ENCODE results near the gene ACBD4. TPM values are rescaled to one million over a fixed set of nuclear protein-coding genes. Genes with fewer than 3 reads are reported as not detected.

ACBD4 gene
- total RNA-seq, 1 experiment from 2014 or later = 1.4 TPM

DNA sequence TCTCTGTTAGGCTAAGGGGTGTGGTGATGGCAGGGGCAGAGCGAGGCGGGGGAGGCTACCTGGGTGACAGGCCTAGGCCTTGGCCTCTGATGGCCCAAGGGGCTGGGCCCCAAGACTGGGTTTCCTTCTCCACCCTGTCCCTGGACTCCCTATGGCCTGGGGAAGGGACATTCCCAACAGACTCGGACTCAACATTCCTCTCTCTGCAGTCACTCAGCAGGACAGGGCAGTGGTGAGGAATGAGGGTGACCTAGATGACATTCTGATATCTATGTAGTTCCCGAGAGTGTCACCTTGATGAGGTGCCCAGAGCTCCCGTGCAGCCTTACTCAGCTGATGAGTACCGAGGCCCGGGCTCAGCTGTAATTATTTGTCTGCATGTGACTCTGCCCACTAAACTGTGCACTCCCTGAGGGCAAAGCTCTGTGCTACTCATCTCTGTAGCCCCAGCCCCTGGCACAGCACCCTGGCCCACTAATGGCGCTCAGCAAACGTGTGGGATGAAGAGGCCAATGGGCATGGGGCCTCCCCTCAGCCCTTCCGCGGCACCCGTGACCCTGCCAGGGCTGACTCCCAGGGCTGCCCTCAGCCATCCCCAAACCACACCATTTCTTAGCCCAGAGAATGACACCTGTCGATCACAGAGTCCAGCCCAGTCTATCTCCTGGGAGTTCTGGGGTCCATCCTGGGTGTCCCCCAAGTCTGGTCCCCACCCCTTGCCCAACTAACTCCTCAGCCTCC lies 5.4 kb upstream of the ACBD4 start:
- Histone ChIP-seq H3K27ac (ENCODE audit: low read depth, low read length, poor library complexity, severe bottlenecking) (no peak overlapping the region), H3K4me1 (ENCODE audit: insufficient read depth, low read length, poor library complexity, severe bottlenecking) (no peaks in the 10 kb centered on the region), H3K36me3 (ENCODE audit: insufficient read depth, low read length, poor library complexity, severe bottlenecking) (no peaks in the 10 kb centered on the region), H3K27me3 (replicated peaks; ENCODE audit: insufficient read depth, low read depth, low read length, poor library complexity) (no peaks in the 10 kb centered on the region), H3K9me3 (ENCODE audit: low read depth, low read length, poor library complexity, severe bottlenecking) (no peaks in the 10 kb centered on the region), H3K4me3 (ENCODE audit: low read depth, low read length, poor library complexity, severe bottlenecking) (no peak overlapping the region)
- BruUV-seq (replicated peaks) = no TSS peak
- TF ChIP-seq, protein P1, sequence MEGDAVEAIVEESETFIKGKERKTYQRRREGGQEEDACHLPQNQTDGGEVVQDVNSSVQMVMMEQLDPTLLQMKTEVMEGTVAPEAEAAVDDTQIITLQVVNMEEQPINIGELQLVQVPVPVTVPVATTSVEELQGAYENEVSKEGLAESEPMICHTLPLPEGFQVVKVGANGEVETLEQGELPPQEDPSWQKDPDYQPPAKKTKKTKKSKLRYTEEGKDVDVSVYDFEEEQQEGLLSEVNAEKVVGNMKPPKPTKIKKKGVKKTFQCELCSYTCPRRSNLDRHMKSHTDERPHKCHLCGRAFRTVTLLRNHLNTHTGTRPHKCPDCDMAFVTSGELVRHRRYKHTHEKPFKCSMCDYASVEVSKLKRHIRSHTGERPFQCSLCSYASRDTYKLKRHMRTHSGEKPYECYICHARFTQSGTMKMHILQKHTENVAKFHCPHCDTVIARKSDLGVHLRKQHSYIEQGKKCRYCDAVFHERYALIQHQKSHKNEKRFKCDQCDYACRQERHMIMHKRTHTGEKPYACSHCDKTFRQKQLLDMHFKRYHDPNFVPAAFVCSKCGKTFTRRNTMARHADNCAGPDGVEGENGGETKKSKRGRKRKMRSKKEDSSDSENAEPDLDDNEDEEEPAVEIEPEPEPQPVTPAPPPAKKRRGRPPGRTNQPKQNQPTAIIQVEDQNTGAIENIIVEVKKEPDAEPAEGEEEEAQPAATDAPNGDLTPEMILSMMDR (conservative IDR thresholded peaks at IDR 0.05; ENCODE audit: low read depth, low read length) = no peak
- TF ChIP-seq EZH2 (IDR thresholded peaks at IDR 0.05; ENCODE audit: borderline replicate concordance, low read depth, low read length, poor library complexity, severe bottlenecking) = no peak
- POLR2A ChIA-PET (ENCODE audit: low non-redundant PET) = no interaction called here
- CTCF ChIA-PET = no interaction called here
- intact Hi-C loops (cut with micrococcal nuclease; ENCODE audit: unreplicated experiment) = loop anchor here (5.0 to 10.0 kb wide), 2 partner anchors 255 to 353 kb away; no protein-coding TSS in a partner anchor
- no peak for DNase-seq (ENCODE audit: low spot score)

DNA sequence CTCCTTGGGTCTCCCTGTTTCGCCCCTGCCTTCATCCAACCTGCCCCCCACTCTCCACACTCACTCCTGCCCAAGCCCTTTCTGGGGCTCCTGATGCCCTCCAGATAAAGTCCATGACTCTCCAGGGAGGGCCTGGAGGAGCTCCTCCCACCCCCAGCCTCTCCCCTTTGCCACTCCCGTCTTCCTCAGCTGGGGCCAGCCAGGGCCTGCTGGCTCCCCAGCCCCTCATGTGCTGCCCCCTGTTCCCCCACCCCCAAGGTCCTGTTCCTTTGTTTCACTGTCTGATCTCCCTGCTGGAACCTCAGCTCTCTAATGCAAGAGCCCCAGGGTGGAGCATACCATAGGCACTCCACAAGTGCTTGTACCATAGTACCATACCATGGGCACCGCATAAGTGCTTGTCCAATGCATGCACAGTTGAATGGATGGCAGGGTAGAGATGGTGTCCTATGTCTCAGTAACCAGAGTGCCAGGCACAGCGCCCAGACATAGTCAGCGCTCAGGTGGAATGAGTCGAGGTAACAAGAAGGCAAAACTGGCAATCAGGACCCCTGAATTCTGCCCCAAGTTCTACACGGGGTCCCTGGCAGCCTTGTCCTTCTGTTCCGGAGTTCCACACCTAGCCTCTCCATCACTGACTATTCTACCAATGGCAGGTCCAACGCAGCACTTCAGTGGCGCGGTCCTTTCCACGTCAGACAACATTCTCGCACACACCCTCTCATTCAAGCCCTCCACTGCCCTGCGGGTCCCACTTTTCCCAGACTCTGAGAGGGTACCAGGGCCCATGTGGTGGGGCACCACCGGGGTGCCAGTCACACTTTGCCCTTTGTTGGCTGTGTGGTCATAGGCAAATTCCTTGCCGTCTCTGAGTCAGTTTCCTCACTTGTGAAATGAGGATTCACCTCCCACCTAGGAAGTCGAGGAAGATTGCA lies 4.5 kb upstream of the ACBD4 start:
- H3K27ac ChIP-seq (ENCODE audit: low read depth, low read length, poor library complexity, severe bottlenecking) = no peak overlapping the region
- TF ChIP-seq, protein P1 (conservative IDR thresholded peaks at IDR 0.05; ENCODE audit: low read depth, low read length) = no peak
- TF ChIP-seq EZH2 (IDR thresholded peaks at IDR 0.05; ENCODE audit: borderline replicate concordance, low read depth, low read length, poor library complexity, severe bottlenecking) = no peak
- POLR2A ChIA-PET (ENCODE audit: low non-redundant PET) = interaction anchor here (0.6 kb wide), 1 partner anchor 17 kb away, joined by 3 read pairs; the partner anchor contains the start of gene HEXIM1
- no peak for DNase-seq (ENCODE audit: low spot score)
- H3K36me3 ChIP-seq (ENCODE audit: insufficient read depth, low read length, poor library complexity, severe bottlenecking) = no peaks in the 10 kb centered on the region
- no peaks in the 10 kb centered on the region for H3K4me1 ChIP-seq (ENCODE audit: insufficient read depth, low read length, poor library complexity, severe bottlenecking)
- intact Hi-C loops (cut with micrococcal nuclease; ENCODE audit: unreplicated experiment) = loop anchor here (5.0 to 10.0 kb wide), 2 partner anchors 254 to 354 kb away; no protein-coding TSS in a partner anchor
- no peaks in the 10 kb centered on the region for H3K27me3 ChIP-seq (replicated peaks; ENCODE audit: insufficient read depth, low read depth, low read length, poor library complexity)
- CTCF ChIA-PET = interaction anchor here (0.6 kb wide), 1 partner anchor 82 kb away, joined by 6 read pairs; no protein-coding TSS in a partner anchor
- BruUV-seq (replicated peaks) = no TSS peak
- H3K9me3 ChIP-seq (ENCODE audit: low read depth, low read length, poor library complexity, severe bottlenecking) = no peaks in the 10 kb centered on the region
- peak overlapping the region; percentile 64 for H3K4me3 ChIP-seq (ENCODE audit: low read depth, low read length, poor library complexity, severe bottlenecking)

DNA sequence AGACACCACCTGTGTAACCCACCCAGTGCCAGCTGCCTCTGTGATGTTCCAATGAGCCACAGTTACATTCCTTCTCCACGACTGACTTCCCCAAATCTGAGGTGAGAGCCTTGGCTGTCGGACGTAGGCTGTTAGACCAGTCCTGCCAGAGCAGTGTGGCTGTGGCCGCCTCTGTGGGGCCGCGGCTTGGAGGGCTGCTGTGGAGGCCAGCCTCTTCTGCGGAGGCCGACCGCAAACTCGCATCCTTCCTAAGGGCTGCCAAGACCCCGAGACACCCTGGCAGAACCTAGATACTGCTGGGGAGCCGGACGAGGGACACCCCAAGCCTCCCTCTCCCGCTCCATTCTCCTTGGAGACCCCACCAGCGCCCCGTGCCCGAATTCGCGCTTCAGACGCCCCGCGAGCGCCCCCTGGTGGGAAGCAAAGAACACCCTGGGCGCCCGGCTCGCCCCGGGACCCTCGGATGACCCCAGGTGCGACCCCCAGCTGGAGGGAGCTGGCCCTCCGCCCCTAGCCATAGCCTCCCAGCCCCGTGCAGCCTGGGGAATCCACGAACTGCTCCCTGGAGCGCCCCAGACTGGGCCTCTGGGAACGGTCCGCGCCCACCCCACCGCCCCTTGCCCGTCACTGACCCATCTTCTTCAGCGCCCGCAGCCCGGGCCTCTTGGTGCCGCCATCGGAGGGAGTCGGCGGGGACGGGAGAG lies 3.7 kb upstream of the ACBD4 start:
- intact Hi-C loops (cut with micrococcal nuclease; ENCODE audit: unreplicated experiment) = loop anchor here (5.0 to 10.0 kb wide), 2 partner anchors 253 to 354 kb away; no protein-coding TSS in a partner anchor
- no peaks in the 10 kb centered on the region for H3K4me1 ChIP-seq (ENCODE audit: insufficient read depth, low read length, poor library complexity, severe bottlenecking)
- no peaks in the 10 kb centered on the region for H3K36me3 ChIP-seq (ENCODE audit: insufficient read depth, low read length, poor library complexity, severe bottlenecking)
- ChIA-PET CTCF (no interaction called here), POLR2A (ENCODE audit: low non-redundant PET) (no interaction called here)
- no peak for TF ChIP-seq EZH2 (IDR thresholded peaks at IDR 0.05; ENCODE audit: borderline replicate concordance, low read depth, low read length, poor library complexity, severe bottlenecking)
- TF ChIP-seq, protein P1 (conservative IDR thresholded peaks at IDR 0.05; ENCODE audit: low read depth, low read length) = peak; percentile 67
- H3K27ac ChIP-seq (ENCODE audit: low read depth, low read length, poor library complexity, severe bottlenecking) = no peak overlapping the region
- peak overlapping the region; percentile 64 for H3K4me3 ChIP-seq (ENCODE audit: low read depth, low read length, poor library complexity, severe bottlenecking)
- H3K9me3 ChIP-seq (ENCODE audit: low read depth, low read length, poor library complexity, severe bottlenecking) = no peaks in the 10 kb centered on the region
- no TSS peak for BruUV-seq (replicated peaks)
- peak; percentile 39 for DNase-seq (ENCODE audit: low spot score)
- no peaks in the 10 kb centered on the region for H3K27me3 ChIP-seq (replicated peaks; ENCODE audit: insufficient read depth, low read depth, low read length, poor library complexity)
